HG03565 (cell line): ENCODE results near the gene CAMSAP2.
A peak's percentile ranks its signal among the peaks of the same experiment; 100 is the strongest.

Source experiments
- ATAC-seq: cut with Tn5 transposase; IDR thresholded peaks from one replicate; pipeline ENCODE4 v1.9.1; 2021; ENCODE audit warnings: mild to moderate bottlenecking, moderate library complexity; ENCODE audit not compliant: unreplicated experiment

CAMSAP2 gene

DNA sequence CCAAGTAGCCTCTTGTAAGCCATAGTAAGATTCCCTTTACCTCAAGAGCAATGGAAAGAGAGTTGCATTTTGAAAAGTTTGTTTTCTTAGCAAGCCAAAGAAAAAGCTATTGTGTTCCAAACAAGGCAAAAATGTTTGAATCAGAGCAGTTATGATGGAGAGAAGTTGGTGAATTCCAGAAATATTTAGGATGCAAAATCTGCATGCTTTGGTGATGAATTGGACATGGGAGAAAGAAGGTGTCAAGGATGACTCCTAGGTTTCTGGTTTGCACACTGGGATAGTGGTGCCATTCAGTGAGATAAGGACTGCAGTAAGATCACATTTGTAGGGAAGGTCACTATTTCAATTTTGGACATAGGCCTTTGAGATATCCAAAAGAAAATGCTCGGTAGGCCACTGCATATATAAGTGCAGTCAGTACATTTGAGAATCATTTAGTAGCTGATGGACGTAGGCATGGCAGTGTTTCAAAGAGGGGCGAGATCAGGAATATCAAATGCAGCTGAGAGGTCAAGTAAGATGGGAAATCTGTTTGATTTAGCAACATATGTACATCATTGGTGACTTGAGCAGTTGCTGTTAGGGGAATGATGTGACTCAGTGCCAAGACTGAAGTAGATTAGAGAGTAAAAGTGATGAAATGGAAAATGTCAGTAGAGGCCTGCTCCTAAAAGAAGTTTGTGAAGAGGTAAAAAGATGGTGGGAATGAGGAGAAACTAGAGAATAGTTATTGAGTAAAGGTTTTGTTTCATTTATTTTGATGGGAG, 100.2 kb downstream of the CAMSAP2 start:
- ATAC-seq = no peak

GRCh38 chr1:200845360-200845759, 106.7 kb downstream of the CAMSAP2 start:
- no peak for ATAC-seq

- no peak for ATAC-seq
Observed at GRCh38 chr1:200846398-200846797, 107.7 kb downstream of the CAMSAP2 start.

GRCh38 chr1:200849430-200849829, 110.7 kb downstream of the CAMSAP2 start:
- no peak for ATAC-seq

GRCh38 chr1:200850554-200850953, 111.9 kb downstream of the CAMSAP2 start:
- no peak for ATAC-seq

- no peak for ATAC-seq
Observed at GRCh38 chr1:200856716-200857357, 118.1 kb downstream of the CAMSAP2 start.

DNA sequence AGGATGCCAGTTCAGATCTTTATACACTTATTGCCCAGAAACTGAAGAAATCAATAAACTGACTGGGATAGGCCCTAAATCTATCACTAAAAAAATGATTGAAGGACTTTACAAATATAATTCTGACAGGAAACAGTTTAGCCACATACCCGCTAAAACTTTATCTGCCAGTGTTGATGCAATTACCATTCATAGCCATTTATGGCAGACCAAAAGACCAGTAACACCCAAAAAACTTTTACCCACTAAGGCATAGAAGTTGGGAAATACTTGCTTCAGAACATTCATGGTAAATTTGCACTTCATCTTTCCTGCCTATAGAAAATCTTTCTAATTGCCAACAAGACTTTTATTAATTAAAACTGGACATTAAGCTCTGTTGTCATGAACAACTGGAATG, 119.1 kb downstream of the CAMSAP2 start:
- ATAC-seq = no peak

DNA sequence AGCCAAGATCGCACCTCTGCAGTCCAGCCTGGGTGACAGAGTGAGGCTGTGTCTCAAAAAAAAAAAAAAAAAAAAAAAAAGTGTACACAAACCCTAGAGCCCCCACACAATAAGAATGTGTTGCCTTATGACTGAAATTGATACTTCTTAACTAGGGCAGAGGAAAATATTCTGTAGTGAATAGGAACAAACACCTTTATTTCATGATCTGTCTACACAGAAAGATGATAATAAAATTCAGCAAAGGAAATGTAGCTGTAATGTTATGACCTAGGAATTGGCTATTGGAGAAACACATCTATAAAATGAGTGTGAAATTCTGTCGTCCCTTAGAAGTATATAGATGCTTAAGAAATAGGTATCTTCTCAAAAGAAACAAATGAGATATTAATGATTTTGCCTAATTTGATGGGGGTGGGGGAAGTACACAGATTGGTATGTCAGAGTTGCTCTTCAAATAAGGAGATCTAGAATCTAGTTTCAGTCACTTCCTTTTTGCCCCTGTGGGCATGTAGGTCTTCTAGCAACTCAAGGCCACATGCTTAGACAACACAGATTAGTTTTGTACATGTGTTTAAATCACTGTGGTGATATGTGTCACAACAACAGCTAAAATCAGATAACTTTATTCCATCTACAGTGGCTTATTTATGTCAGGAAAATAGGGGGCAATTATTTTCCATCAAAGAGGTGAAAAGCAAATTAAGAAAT, 123.4 kb downstream of the CAMSAP2 start:
- ATAC-seq = peak; percentile 29

- ATAC-seq = no peak
Observed at GRCh38 chr1:200862713-200863415, 124.2 kb downstream of the CAMSAP2 start.

GRCh38 chr1:200866116-200866515, 127.4 kb downstream of the CAMSAP2 start:
- ATAC-seq = no peak

DNA sequence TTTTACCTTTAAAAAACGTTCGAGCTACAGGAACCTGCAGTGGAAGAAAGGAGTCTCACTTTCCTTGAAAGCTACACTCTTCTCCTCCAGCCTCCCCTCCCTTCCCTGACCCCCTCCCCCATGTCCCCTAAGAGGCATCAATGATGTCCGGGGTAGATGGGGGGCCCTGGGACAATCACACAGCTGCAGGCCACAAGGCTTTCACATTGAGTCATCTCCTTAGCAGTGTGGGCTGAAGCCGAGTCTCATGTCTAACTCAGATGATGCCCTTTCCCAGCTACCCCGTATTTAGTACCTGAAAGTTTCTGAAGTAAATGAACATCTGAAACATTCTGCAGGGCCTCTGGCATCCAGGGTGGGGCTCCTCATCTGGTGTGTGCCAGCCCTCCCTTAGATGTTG, 127.8 kb downstream of the CAMSAP2 start:
- peak; percentile 75 for ATAC-seq

DNA sequence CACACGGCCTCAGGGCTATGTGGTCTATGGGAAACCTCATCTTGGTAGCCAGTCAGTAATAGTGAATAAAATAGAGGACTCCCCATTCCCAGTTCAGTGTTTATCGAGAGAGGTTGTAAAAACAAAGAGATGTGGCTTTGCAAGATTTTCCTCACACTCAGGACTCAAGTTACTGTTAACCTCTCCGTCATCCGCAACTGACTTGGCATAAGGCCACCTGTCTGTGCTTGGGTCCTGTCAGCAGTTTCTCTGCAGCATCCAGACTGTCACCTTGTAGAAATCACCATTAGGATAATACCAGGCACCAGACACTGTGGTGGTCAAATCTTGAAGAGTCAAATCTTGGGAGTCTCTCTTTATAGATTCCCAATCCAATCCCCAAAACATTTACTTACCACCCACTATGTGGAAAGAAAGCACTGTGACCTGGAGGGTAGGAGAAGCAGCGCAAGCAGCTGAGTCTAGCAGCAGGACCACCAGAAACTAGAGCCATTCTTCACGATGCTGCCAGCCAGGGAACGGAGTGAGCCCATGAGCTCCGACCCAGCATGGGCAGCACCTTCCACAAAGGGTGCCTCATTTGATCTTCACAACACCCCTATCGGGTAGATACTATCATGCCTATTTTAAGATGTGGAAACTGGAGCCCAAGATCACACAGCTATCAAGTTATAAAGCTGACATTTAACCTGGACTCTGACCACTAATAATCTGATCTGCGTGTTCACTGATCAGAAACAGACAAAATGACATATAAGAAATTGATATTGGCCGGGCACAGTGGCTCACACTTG, 128.5 kb downstream of the CAMSAP2 start:
- ATAC-seq = peak; percentile 9

DNA sequence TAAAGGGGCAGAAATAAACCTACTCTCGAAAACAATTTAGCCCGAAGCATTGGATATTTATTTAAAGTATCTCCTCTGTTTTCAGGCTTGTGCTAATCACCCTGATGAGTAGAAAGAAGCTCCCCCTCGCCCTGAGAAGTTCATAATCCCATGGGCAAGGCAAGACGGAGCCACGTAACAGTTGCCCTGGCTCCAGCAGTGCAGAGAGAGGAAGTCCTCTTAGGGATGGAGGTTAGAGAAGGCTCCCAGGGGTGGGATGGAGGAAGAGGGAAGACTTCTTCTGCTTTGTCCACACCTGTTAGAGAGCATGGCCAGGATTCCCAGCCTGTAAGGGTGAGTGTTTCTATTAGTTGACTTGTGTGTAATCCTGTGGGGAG, 130.7 kb downstream of the CAMSAP2 start:
- ATAC-seq = no peak

DNA sequence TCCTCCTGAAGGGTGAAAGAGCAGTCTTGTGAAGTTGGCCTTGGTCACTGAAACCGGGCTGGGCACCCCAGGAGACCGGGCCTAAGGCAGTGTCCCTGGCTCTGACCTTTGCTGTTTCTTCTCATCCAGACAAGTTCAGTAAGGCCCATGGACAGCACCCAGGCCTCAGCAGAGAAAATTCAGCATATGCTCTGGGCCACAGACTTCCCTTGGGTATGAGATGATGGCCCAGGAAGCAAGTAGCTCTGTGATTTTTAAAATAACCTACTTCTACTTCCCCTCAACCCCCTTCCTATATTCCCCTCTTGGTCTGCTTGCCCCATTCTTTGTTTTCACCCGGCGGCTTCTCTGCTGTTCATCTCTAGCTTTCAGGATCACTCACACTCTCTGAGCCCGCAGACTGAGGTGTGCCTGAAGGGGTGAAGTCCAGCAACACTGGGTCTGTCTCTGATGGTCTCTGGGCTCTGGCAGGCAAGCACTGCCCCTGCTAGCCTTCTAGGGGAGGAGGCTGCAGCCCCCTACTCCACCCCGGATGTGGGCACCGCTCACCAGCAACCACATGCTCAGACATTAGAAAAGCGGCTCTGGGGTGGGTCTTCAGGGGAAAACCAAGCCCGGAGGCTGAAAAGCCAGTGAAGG, 131.2 kb downstream of the CAMSAP2 start:
- peak; percentile 37 for ATAC-seq

DNA sequence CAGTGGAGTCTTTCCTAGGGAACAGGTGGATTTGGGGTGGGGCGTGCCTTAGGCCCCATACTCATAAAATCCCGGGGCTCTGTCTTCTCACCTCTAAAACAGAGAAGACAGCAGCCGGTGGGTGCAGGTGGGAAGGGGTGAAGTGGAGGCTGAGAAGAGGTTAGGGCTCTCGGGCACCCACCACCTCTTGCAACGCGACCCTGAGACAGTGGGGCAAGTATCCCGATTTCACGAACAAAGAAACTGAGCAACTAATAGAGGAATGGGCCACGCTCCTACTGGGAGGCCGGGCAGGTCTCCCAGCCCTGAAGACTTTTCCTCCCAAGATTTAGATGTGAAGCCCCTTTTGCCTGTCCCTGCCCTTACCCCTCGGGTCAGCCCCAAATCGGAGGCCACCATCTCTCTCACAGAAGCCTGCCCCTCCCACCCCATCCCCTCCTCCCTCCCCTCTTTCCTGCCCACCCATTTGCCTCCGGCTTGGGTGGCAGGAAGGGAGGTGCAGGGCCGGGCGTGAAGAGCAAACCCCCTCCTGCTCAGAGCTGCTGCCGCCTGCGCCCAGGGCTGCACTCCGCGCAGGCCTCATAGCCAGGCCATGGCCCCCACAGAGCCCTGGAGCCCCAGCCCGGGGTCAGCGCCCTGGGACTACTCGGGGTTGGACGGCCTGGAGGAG, 133.9 kb downstream of the CAMSAP2 start, which contains the start of gene GPR25:
TSS of gene GPR25 (plus strand) at position 536 of the 670 bp plus-strand sequence. CDS start at position 593, 57 bp downstream.
- no peak for ATAC-seq

DNA sequence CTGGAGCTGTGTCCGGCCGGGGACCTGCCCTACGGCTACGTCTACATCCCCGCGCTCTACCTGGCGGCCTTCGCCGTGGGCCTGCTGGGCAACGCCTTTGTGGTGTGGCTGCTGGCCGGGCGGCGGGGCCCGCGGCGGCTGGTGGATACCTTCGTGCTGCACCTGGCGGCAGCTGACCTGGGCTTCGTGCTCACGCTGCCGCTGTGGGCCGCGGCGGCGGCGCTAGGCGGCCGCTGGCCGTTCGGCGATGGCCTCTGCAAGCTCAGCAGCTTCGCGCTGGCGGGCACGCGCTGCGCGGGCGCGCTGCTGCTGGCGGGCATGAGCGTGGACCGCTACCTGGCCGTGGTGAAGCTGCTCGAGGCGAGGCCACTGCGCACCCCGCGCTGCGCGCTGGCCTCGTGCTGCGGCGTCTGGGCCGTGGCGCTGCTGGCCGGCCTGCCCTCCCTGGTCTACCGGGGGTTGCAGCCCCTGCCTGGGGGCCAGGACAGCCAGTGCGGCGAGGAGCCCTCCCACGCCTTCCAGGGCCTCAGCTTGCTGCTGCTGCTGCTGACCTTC, 134.5 kb downstream of the CAMSAP2 start:
- no peak for ATAC-seq

GRCh38 chr1:200873671-200874397, 135.1 kb downstream of the CAMSAP2 start:
- ATAC-seq = no peak

GRCh38 chr1:200874694-200875093, 136.0 kb downstream of the CAMSAP2 start:
- ATAC-seq = no peak
